ENCODE data around the gene BLZF1.
"Not testable (repeated sequence)": the region's sequence is repeated elsewhere in the genome, so short reads cannot be mapped to it uniquely, and the experiment has no call there.

Gene BLZF1

DNA sequence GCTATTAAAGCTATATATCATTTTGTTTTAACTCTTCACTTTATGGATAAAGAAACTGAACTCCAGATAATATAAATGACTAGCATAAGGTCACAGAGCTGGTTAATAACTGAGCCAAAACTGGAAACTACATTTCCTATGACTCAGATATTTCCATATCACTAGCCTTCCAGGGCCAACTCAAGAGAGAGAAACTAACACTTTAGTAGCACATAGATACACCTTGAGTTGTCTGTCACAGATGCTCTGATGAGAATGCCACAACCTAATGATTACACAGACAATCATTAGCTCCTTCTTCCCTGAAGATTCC lies 41.1 kb upstream of the BLZF1 start:
- TF ChIP-seq, protein P1, sequence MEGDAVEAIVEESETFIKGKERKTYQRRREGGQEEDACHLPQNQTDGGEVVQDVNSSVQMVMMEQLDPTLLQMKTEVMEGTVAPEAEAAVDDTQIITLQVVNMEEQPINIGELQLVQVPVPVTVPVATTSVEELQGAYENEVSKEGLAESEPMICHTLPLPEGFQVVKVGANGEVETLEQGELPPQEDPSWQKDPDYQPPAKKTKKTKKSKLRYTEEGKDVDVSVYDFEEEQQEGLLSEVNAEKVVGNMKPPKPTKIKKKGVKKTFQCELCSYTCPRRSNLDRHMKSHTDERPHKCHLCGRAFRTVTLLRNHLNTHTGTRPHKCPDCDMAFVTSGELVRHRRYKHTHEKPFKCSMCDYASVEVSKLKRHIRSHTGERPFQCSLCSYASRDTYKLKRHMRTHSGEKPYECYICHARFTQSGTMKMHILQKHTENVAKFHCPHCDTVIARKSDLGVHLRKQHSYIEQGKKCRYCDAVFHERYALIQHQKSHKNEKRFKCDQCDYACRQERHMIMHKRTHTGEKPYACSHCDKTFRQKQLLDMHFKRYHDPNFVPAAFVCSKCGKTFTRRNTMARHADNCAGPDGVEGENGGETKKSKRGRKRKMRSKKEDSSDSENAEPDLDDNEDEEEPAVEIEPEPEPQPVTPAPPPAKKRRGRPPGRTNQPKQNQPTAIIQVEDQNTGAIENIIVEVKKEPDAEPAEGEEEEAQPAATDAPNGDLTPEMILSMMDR (IDR thresholded peaks at IDR 0.05; ENCODE audit: insufficient read depth, low read depth, low read length, missing control alignments): no peak
- peak; percentile 54 for DNase-seq (ENCODE audit: low read depth)
- H3K4me3 ChIP-seq (ENCODE audit: low read length): no peak overlapping the region

DNA sequence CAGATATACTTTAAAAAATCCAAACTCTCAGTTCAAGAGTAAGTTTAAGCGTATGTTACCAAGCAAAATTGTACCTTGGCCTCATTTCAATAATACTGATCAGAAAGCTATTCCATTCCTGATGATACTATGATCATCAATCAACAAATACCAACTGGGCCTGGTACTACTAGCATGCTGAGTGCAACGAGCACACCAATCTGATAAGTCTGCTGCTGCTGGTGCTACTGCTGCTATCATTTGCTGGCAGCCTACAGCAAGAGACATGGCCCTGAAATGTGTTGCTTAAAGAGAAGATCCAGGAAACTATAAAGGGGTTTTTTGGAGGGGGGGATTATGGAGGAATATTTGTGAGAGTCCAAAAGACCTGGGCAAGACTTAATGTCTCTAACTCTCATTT lies 40.1 kb upstream of the BLZF1 start:
- TF ChIP-seq, protein P1 (IDR thresholded peaks at IDR 0.05; ENCODE audit: insufficient read depth, low read depth, low read length, missing control alignments): no peak
- H3K4me3 ChIP-seq (ENCODE audit: low read length): no peak overlapping the region
- DNase-seq (ENCODE audit: low read depth): no peak

DNA sequence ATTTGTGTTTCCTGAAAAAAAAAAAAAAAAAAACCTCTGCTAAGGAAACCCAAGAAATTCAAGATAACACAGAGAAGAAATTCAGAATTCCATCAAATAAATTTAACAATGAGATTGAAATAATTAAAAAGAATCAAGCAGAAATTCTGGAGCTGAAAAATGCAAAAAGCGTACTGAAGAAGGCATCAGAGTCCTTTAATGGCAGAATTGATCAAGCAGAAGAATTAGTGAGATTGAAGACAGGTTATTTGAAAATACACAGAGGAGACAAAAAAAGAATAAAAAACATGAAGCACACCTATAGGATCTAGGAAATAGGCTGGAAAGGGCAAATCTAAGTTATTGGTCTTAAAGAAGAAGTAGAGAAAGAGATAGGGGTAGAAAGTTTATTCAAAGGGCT lies 38.6 kb upstream of the BLZF1 start:
- no peak for DNase-seq (ENCODE audit: low read depth)
- TF ChIP-seq, protein P1 (IDR thresholded peaks at IDR 0.05; ENCODE audit: insufficient read depth, low read depth, low read length, missing control alignments): no peak

DNA sequence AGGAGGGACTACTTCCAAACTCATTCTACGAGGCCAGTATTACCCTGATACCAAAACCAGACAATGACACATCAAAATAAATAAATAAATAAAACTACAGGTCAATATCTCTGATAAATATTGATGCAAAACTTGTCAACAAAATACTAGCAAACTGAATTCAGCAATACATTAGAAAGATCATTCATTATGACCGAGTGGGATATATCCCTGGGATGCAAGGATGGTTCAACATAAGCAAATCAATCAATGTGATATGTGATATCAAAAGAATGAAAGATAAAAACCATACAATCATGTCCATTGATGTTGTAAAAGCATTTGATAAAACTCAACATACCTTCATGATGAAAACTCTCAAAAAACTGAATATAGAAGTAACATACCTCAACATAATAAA lies 37.1 kb upstream of the BLZF1 start:
- no peak for DNase-seq (ENCODE audit: low read depth)
- TF ChIP-seq, protein P1 (IDR thresholded peaks at IDR 0.05; ENCODE audit: insufficient read depth, low read depth, low read length, missing control alignments): no peak
- no peak overlapping the region for H3K4me3 ChIP-seq (ENCODE audit: low read length)

More for the DNA sequence above, 38.6 kb upstream of the BLZF1 start:
- no peak overlapping the region for H3K4me3 ChIP-seq (ENCODE audit: low read length)

DNA sequence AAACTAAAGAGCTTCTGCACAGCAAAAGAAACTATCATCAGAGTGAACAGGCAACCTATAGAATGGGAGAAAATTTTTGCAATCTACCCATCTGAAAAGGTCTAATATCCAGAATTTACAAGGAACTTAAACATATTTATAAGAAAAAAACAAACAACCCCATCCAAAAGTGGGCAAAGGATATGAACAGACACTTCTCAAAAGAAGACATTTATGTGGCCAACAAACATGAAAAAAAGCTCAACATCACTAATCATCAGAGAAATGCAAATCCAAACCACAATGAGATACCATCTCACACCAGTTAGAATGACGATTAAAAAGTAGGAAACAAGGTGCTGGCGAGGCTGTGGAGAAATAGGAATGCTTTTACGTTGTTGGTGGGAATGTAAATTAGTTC lies 33.3 kb upstream of the BLZF1 start:
- H3K4me3 ChIP-seq (ENCODE audit: low read length); DNase-seq (ENCODE audit: low read depth): not testable (repeated sequence)

DNA sequence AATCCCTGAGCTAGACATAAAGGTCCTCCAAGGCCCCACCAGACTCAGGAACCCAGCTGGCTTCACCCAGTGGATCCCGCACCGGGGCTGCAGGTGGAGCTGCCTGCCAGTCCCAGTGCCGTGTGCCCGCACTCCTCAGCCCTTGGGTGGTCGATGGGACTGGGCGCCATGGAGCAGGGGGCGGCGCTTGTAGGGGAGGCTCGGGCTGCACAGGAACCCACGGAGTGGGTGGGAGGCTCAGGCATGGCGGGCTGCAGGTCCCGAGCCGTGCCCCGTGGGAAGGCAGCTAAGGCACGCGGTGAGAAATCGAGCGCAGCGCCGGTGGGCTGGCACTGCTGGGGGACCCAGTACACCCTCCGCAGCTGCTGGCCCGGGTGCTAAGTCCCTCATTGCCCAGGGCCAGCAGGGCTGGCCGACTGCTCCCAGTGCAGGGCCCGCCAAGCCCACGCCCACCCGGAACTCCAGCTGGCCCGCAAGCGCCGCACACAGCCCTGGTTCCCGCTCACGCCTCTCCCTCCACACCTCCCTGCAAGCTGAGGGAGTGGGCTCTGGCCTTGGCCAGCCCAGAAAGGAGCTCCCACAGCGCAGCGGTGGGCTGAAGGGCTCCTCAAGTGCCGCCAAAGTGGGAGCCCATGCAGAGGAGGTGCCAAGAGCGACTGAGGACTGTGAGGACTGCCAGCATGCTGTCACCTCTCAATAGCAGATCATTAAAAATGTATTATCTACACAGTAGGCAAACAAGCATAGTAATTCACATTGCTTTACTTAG lies 30.9 kb upstream of the BLZF1 start:
- DNase-seq (ENCODE audit: low read depth): not testable (repeated sequence)

DNA sequence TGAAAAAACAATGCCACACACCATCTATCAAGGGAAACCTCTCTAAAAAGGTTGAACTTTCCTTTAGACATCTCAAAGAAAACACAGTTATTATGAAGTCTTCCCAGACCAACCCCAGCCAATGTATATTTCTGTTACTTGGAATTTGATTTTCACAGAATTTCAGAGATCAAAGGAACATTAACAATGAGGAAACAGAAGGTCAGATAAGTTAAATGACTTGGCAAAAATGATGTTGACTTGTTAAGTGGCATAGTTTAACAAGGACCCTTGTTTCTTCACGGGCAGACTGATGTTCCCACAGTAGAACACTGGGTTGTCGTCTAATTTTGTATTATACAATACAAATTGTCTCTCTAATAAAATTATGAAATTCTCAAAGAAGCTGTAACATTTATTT lies 29.4 kb upstream of the BLZF1 start:
- no peak overlapping the region for H3K4me3 ChIP-seq (ENCODE audit: low read length)
- no peak for DNase-seq (ENCODE audit: low read depth)
- TF ChIP-seq, protein P1 (IDR thresholded peaks at IDR 0.05; ENCODE audit: insufficient read depth, low read depth, low read length, missing control alignments): no peak

More for the DNA sequence above, 30.9 kb upstream of the BLZF1 start:
- not testable (repeated sequence) for H3K4me3 ChIP-seq (ENCODE audit: low read length)

DNA sequence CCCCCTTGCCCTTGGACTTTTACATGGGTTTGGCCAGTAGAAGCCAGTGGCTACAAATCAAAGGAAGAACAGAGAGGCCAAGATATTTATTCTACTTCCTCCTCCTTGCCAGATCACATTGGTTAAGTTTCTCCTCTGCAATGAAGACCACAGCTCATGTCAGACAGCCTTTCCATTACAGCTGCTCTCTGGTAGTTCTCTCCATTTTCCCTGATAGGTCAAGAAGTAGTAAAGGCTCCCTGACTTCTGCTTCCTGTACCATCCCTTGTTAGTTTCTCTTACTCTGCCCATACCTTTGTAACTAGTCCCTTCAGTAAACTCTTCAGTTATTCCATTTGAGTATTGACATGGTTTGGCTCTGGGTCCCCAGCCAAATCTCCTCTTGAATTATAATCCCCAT lies 28.2 kb upstream of the BLZF1 start:
- DNase-seq (ENCODE audit: low read depth): no peak
- no peak overlapping the region for H3K4me3 ChIP-seq (ENCODE audit: low read length)
- TF ChIP-seq, protein P1 (IDR thresholded peaks at IDR 0.05; ENCODE audit: insufficient read depth, low read depth, low read length, missing control alignments): no peak

All from epithelial cell of esophagus (primary cell).